Chondrocyte (in vitro differentiated cells): Measurements from ENCODE around the gene IGFBPL1. TPM values are rescaled to one million over a fixed set of nuclear protein-coding genes. Genes with fewer than 3 reads are reported as not detected.

Experiments used
- DNase-seq: peaks from one replicate; pipeline ENCODE4 v3.0.0; 2021; ENCODE audit warnings: mixed read lengths, low spot score
- H3K27ac Mint-ChIP-seq: one replicate; pipeline ENCODE4 v1.8.0; 2021; ENCODE audit warnings: mild to moderate bottlenecking, moderate library complexity, mixed read lengths; ENCODE audit not compliant: unreplicated experiment
- H3K27me3 Mint-ChIP-seq: 2 replicates; pipeline ENCODE4 v1.8.0; 2021; ENCODE audit warnings: low read depth, mixed read lengths
- H3K36me3 Mint-ChIP-seq: 2 replicates; pipeline ENCODE4 v1.8.0; 2021; ENCODE audit warnings: low read depth, mixed read lengths
- H3K4me1 Mint-ChIP-seq: 2 replicates; pipeline ENCODE4 v1.8.0; 2021; ENCODE audit warnings: low read depth, mild to moderate bottlenecking, mixed read lengths
- H3K4me3 Mint-ChIP-seq: one replicate; pipeline ENCODE4 v1.8.0; 2021; ENCODE audit warnings: mild to moderate bottlenecking, moderate library complexity, mixed read lengths; ENCODE audit not compliant: unreplicated experiment
- H3K9me3 Mint-ChIP-seq: 2 replicates; pipeline ENCODE4 v1.8.0; 2021; ENCODE audit warnings: low read depth, mixed read lengths
- CTCF ChIP-seq: fragments of 200-600 bp; sonication (generic); IDR thresholded peaks from 2 replicates; pipeline ENCODE4 v1.5.0; 2021; ENCODE audit warnings: antibody characterized with exemption, mild to moderate bottlenecking, moderate library complexity
- total RNA-seq: library from RNA; stranded (reverse); gene quantifications from 3 replicates; pipeline ENCODE4 v1.2.1, GENCODE V29; 2021

Gene IGFBPL1
- total RNA-seq, 1 donor from 2014 or later: 2.8 TPM

GRCh38 chr9:38441347-38442085 lies 17.3 kb upstream of the IGFBPL1 start:
- Mint-ChIP-seq H3K36me3 (no peaks in the 10 kb centered on the region), H3K4me3 (no peak overlapping the region), H3K4me1 (peaks cover 26% of the 10 kb centered on the region), H3K27ac (no peak overlapping the region), H3K9me3 (peaks cover 3% of the 10 kb centered on the region), H3K27me3 (no peaks in the 10 kb centered on the region)
- no peak for DNase-seq
- no peak for TF ChIP-seq CTCF

- Mint-ChIP-seq H3K4me3 (no peak overlapping the region), H3K9me3 (no peaks in the 10 kb centered on the region), H3K27ac (no peak overlapping the region), H3K27me3 (no peaks in the 10 kb centered on the region), H3K4me1 (peaks cover 28% of the 10 kb centered on the region), H3K36me3 (no peaks in the 10 kb centered on the region)
- DNase-seq: no peak
- no peak for TF ChIP-seq CTCF
These were observed 16.3 kb upstream of the IGFBPL1 start for GRCh38 chr9:38440516-38440915.

GRCh38 chr9:38439916-38440301 lies 15.7 kb upstream of the IGFBPL1 start:
- Mint-ChIP-seq H3K4me1 (peaks cover 30% of the 10 kb centered on the region), H3K4me3 (no peak overlapping the region), H3K36me3 (no peaks in the 10 kb centered on the region), H3K9me3 (no peaks in the 10 kb centered on the region), H3K27ac (no peak overlapping the region), H3K27me3 (no peaks in the 10 kb centered on the region)
- TF ChIP-seq CTCF: no peak
- DNase-seq: no peak

- H3K27me3 Mint-ChIP-seq: no peaks in the 10 kb centered on the region
- no peak for DNase-seq
- H3K36me3 Mint-ChIP-seq: no peaks in the 10 kb centered on the region
- no peak for TF ChIP-seq CTCF
- peaks cover 30% of the 10 kb centered on the region for H3K4me1 Mint-ChIP-seq
- no peak overlapping the region for H3K4me3 Mint-ChIP-seq
- no peak overlapping the region for H3K27ac Mint-ChIP-seq
- H3K9me3 Mint-ChIP-seq: no peaks in the 10 kb centered on the region
These were observed 15.1 kb upstream of the IGFBPL1 start for GRCh38 chr9:38439291-38439915.

GRCh38 chr9:38437193-38437823 lies 13.1 kb upstream of the IGFBPL1 start:
- no peak for DNase-seq
- peaks cover 19% of the 10 kb centered on the region for H3K4me1 Mint-ChIP-seq
- H3K27me3 Mint-ChIP-seq: no peaks in the 10 kb centered on the region
- no peaks in the 10 kb centered on the region for H3K36me3 Mint-ChIP-seq
- H3K27ac Mint-ChIP-seq: peak overlapping the region; percentile 89
- no peaks in the 10 kb centered on the region for H3K9me3 Mint-ChIP-seq
- TF ChIP-seq CTCF: no peak
- no peak overlapping the region for H3K4me3 Mint-ChIP-seq
